HEK293 (cell line): ENCODE data around the gene EIF4A3.

Source experiments
- TF ChIP-seq, protein P1 (sequence below): fragments of 450-650 bp; formaldehyde crosslinking; IDR thresholded peaks from 2 replicates; pipeline ENCODE4 v1.5.1; 2016; ENCODE audit warnings: missing biosample characterization, missing genetic modification characterization
- TF ChIP-seq, protein P2 (sequence below): fragments of 450-650 bp; formaldehyde crosslinking; IDR thresholded peaks from 2 replicates; pipeline ENCODE4 v1.5.1; 2016; ENCODE audit warnings: missing biosample characterization, missing genetic modification characterization

DNA sequence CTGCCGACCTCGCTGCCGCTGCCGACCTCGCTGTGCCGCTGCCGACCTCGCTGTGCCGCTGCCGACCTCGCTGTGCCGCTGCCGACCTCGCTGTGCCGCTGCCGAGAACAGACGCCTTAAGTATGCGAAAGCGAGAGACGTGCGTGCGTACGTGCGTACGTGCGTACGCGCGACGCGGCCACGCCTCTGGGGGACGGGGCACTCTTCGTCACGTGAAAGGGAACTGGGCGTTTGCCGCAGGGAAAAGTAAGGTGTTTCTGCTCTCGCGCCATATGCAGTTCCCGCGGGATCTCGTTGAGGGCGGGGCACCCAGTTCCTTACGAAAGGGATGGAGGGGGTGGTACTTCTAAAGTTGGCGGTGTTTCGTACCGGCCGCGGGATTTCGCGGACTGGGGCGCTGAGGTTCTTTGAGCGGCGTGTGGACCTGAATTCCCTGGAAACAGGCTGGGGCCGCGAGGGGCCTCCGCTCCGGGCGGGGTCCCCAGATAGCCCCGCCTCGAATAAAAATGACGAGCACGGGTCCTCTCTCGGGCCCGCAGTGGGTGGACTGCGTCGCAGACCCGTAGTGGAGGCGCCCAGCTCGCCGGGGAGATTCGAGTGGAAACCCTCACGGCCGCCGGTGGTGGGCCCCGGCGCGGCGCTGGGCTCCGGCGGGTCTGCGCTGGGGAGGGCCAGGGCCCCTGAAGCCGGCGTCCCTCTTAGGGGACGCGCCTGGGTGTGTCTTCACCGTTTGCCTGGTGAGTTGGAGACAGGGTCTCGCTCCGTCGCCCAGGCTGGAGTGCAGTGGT, at the start of gene EIF4A3:
- TF ChIP-seq, protein P1, sequence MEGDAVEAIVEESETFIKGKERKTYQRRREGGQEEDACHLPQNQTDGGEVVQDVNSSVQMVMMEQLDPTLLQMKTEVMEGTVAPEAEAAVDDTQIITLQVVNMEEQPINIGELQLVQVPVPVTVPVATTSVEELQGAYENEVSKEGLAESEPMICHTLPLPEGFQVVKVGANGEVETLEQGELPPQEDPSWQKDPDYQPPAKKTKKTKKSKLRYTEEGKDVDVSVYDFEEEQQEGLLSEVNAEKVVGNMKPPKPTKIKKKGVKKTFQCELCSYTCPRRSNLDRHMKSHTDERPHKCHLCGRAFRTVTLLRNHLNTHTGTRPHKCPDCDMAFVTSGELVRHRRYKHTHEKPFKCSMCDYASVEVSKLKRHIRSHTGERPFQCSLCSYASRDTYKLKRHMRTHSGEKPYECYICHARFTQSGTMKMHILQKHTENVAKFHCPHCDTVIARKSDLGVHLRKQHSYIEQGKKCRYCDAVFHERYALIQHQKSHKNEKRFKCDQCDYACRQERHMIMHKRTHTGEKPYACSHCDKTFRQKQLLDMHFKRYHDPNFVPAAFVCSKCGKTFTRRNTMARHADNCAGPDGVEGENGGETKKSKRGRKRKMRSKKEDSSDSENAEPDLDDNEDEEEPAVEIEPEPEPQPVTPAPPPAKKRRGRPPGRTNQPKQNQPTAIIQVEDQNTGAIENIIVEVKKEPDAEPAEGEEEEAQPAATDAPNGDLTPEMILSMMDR: no peak
- TF ChIP-seq, protein P2, sequence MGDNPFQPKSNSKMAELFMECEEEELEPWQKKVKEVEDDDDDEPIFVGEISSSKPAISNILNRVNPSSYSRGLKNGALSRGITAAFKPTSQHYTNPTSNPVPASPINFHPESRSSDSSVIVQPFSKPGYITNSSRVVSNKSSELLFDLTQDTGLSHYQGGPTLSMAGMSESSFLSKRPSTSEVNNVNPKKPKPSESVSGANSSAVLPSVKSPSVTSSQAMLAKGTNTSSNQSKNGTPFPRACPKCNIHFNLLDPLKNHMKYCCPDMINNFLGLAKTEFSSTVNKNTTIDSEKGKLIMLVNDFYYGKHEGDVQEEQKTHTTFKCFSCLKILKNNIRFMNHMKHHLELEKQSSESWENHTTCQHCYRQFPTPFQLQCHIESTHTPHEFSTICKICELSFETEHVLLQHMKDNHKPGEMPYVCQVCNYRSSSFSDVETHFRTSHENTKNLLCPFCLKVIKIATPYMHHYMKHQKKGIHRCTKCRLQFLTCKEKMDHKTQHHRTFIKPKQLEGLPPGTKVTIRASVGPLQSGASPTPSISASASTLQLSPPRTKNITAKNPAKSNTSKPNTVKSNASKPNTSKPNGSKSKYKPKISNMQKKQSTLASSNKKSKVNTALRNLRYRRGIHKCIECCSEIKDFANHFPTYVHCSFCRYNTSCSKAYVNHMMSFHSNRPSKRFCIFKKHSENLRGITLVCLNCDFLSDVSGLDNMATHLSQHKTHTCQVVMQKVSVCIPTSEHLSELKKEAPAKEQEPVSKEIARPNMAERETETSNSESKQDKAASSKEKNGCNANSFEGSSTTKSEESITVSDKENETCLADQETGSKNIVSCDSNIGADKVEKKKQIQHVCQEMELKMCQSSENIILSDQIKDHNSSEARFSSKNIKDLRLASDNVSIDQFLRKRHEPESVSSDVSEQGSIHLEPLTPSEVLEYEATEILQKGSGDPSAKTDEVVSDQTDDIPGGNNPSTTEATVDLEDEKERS (tag by site-specific recombination): no peak
